ENCODE data around the gene ZNF462.

DNA sequence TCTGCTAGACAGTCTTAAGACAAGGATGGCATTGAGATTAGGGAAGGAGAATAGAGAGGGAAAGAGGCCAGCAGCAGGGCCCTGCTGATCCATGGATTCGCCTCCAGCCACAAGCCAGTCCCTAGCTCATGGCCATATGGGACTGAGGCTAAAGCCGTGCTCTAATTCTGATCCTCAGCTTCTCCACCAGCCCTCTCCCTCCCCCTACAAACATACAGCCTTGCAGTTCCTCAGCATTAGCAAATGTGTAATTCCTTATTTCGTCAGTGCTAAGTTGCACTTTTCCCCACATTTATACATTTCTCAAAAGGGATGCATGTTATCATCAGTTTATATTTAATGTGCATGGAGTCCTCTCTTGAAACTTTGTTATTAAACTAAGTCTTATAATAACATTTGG, 34.8 kb downstream of the ZNF462 start:
- TF ChIP-seq, protein P1, sequence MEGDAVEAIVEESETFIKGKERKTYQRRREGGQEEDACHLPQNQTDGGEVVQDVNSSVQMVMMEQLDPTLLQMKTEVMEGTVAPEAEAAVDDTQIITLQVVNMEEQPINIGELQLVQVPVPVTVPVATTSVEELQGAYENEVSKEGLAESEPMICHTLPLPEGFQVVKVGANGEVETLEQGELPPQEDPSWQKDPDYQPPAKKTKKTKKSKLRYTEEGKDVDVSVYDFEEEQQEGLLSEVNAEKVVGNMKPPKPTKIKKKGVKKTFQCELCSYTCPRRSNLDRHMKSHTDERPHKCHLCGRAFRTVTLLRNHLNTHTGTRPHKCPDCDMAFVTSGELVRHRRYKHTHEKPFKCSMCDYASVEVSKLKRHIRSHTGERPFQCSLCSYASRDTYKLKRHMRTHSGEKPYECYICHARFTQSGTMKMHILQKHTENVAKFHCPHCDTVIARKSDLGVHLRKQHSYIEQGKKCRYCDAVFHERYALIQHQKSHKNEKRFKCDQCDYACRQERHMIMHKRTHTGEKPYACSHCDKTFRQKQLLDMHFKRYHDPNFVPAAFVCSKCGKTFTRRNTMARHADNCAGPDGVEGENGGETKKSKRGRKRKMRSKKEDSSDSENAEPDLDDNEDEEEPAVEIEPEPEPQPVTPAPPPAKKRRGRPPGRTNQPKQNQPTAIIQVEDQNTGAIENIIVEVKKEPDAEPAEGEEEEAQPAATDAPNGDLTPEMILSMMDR (IDR thresholded peaks at IDR 0.05; ENCODE audit: low read depth, low read length) = no peak
- no peak for TF ChIP-seq EZH2phosphoT487 (IDR thresholded peaks at IDR 0.05; ENCODE audit: low read depth)
